SH-SY5Y (cell line): ENCODE measurements around the gene ZNF664.

Source experiments
- GATA2 ChIP-seq: IDR thresholded peaks from 2 replicates; pipeline ENCODE4 v1.6.1; 2011; ENCODE audit warnings: mild to moderate bottlenecking, low read depth, low read length
- GATA3 ChIP-seq: IDR thresholded peaks from 2 replicates; pipeline ENCODE4 v1.6.1; 2011; ENCODE audit warnings: low read depth, mild to moderate bottlenecking, low read length, moderate library complexity

- TF ChIP-seq GATA2: no peak
- no peak for TF ChIP-seq GATA3
These were observed 51.3 kb downstream of the ZNF664 start for GRCh38 chr12:124024263-124024678.
